T follicular helper cell (primary cell): Measurements from ENCODE around the gene GRK3.

Experiments used
- DNase-seq: peaks from one replicate; pipeline ENCODE4 v3.0.0-alpha.2; 2020; ENCODE audit warnings: low read depth

The GRK3 gene

GRCh38 chr22:25736378-25737011 is 172.0 kb downstream of the GRK3 start:
- no peak for DNase-seq

GRCh38 chr22:25739659-25740344 is 175.3 kb downstream of the GRK3 start:
- no peak for DNase-seq

GRCh38 chr22:25741692-25742626 is 177.5 kb downstream of the GRK3 start, which contains the start of gene MYO18B:
TSS of gene MYO18B (plus strand) at chr22:25742188. CDS start at chr22:25761093, 18,905 bp downstream.
- no peak for DNase-seq

- no peak for DNase-seq
Measured at GRCh38 chr22:25742918-25743708, 178.6 kb downstream of the GRK3 start.

- DNase-seq, result no peak
Measured at GRCh38 chr22:25744694-25745093, 180.2 kb downstream of the GRK3 start.

GRCh38 chr22:25745341-25746011 is 181.0 kb downstream of the GRK3 start:
- DNase-seq, result no peak

- no peak for DNase-seq
Measured at GRCh38 chr22:25746012-25746373, 181.5 kb downstream of the GRK3 start.

GRCh38 chr22:25747245-25747944 is 182.9 kb downstream of the GRK3 start:
- DNase-seq, result no peak

- no peak for DNase-seq
Measured at GRCh38 chr22:25748140-25748539, 183.7 kb downstream of the GRK3 start.

GRCh38 chr22:25748704-25749103 is 184.2 kb downstream of the GRK3 start:
- DNase-seq, result no peak

- DNase-seq, result no peak
Measured at GRCh38 chr22:25749420-25750169, 185.1 kb downstream of the GRK3 start.

- DNase-seq, result no peak
Measured at GRCh38 chr22:25750569-25751173, 186.2 kb downstream of the GRK3 start.

- no peak for DNase-seq
Measured at GRCh38 chr22:25751174-25751581, 186.7 kb downstream of the GRK3 start.

- DNase-seq, result no peak
Measured at GRCh38 chr22:25752615-25753214, 188.2 kb downstream of the GRK3 start.

- no peak for DNase-seq
Measured at GRCh38 chr22:25753252-25753651, 188.8 kb downstream of the GRK3 start.

GRCh38 chr22:25754527-25755202 is 190.2 kb downstream of the GRK3 start:
- no peak for DNase-seq

GRCh38 chr22:25757686-25758085 is 193.2 kb downstream of the GRK3 start:
- DNase-seq, result no peak

GRCh38 chr22:25758316-25758715 is 193.8 kb downstream of the GRK3 start:
- no peak for DNase-seq
